Non-pigmented ciliary epithelial cell (primary cell): ENCODE data around the gene NBPF9.
"Not testable (repeated sequence)": the region's sequence is repeated elsewhere in the genome, so short reads cannot be mapped to it uniquely, and the experiment has no call there.

Experiments
- DNase-seq: peaks from one replicate; pipeline ENCODE4 v3.0.0-alpha.2; 2010; ENCODE audit warnings: low read depth

Gene NBPF9

DNA sequence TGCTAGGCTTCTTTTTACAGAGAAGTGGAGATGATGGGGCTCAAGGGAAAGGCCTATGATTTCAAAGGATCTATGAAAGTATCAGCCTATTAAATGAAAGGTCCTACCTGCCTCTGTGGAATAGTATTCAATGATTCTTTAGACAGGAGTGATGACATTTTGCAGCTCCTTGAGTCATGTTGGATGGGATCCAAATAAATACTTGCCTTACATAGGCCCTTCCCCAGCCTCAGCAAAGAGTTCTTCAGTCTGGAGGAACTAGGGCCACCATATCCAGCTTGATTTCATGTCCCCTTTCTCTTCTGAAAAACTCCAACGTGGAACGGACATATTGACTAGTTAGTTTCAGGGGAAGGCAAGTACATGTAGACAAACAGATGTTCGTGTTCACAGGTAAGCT lies 87.8 kb downstream of the NBPF9 start:
- not testable (repeated sequence) for DNase-seq

DNA sequence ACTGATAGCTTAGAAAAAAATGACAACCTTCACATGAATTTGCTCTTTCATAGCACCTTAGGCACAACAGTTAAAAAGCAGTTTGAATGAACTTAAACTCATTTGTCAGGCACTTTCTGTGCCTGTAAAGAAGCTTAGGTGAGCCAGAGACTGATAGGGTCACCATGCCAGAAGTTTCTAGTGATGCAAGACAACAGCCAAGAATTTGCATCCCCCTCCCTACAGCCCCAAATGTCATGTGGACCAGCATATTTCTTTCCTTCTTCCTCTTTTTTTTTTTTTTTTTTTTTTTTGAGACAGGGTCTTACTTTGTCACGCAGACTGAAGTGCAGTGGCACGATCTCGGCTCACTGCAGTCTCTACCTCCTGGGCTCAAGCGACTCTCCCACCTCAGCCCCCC lies 89.8 kb downstream of the NBPF9 start:
- not testable (repeated sequence) for DNase-seq

DNA sequence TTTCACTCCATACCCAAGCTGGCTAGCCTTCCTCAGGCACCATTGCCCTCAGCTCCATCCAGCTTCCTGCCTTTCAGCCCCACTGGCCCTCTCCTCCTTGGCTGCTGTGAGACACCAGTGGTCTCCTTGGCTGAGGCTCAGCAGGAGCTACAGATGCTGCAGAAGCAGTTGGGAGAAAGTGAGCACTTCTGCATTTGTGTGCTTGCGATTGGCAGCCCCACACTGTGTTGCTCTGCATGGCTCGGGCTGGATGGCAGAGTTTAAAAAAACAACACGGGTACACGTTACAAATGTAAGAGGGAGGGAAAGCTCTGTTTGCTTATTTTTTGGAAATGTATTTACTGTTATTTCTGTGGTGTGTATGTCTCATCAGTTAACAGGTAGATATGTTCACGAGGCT lies 90.8 kb downstream of the NBPF9 start:
- DNase-seq: not testable (repeated sequence)

DNA sequence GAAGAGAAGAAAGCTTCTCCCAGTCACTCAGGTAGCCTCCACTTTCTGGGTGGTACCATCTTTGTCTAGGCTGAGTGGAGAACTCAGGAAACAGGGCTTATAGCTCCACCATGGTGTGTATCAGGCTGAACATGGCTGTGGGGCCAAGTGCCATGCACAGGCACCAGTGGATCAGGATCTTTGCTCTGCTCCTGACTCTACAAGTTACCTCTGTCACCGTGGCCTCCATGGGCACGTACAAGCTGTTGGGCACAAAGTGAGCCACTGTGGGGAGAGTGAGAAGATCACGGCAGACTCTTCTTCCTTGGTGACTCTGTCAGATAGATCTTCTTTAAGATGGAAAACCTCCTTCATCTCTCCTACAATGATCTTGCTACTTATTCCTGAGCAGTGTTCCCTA lies 93.6 kb downstream of the NBPF9 start:
- not testable (repeated sequence) for DNase-seq

DNA sequence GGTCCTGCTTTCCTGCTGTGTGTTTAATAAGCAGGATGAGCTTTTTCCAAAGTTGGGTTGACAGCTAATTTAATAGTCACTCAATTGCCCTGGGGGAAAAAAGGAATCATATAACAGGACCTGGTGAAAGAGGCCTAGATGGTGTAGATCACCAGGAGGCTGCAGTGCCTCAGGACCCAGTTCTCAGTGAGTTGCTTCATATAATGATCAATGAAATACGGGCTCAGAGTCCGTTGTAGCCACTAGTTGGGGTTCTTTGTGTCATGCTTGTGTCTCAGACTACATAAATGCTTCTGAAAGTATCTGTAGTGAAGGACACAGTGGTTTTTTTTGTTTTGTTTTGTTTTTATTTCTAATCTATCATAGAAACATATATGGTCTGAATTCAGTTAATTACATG lies 94.6 kb downstream of the NBPF9 start:
- not testable (repeated sequence) for DNase-seq

DNA sequence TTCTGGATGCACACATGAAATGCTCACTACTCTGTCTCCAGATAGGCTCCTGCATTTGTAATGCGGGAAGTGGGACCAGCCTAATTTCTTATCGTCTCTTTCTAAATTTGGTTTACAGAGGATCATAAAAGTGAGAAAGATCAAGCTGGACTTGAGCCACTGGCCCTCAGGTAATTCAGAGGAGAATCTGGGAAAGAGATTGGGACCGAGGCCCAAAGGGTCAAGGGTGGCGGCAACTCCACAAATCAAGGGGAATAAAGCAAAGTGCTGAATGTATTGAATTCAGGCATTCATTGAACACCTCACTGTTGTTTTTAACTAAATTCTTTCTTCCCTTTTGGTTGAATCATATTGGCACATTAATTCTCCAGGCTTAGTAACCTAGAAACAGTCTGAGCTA lies 95.0 kb downstream of the NBPF9 start:
- DNase-seq: not testable (repeated sequence)
